ENCODE results near the gene PDPN.

Gene PDPN

GRCh38 chr1:13617773-13618172, 34.1 kb downstream of the PDPN start:
- no peak for DNase-seq (ENCODE audit: low read depth)

GRCh38 chr1:13618483-13618882, 34.9 kb downstream of the PDPN start:
- DNase-seq (ENCODE audit: low read depth) = no peak

- DNase-seq (ENCODE audit: low read depth) = no peak
Observed at GRCh38 chr1:13619909-13620308, 36.3 kb downstream of the PDPN start.

- no peak for DNase-seq (ENCODE audit: low read depth)
Observed at GRCh38 chr1:13620825-13621224, 37.2 kb downstream of the PDPN start.

- DNase-seq (ENCODE audit: low read depth) = no peak
Observed at GRCh38 chr1:13622446-13622845, 38.8 kb downstream of the PDPN start.

- no peak for DNase-seq (ENCODE audit: low read depth)
Observed at GRCh38 chr1:13623021-13623637, 39.5 kb downstream of the PDPN start.

- no peak for DNase-seq (ENCODE audit: low read depth)
Observed at GRCh38 chr1:13624526-13624925, 40.9 kb downstream of the PDPN start.

- no peak for DNase-seq (ENCODE audit: low read depth)
Observed at GRCh38 chr1:13627127-13627526, 43.5 kb downstream of the PDPN start.

GRCh38 chr1:13628218-13628617, 44.6 kb downstream of the PDPN start:
- no peak for DNase-seq (ENCODE audit: low read depth)

GRCh38 chr1:13628711-13629110, 45.1 kb downstream of the PDPN start:
- DNase-seq (ENCODE audit: low read depth) = no peak

- no peak for DNase-seq (ENCODE audit: low read depth)
Observed at GRCh38 chr1:13642306-13643004, 58.8 kb downstream of the PDPN start.

GRCh38 chr1:13643017-13643416, 59.4 kb downstream of the PDPN start:
- DNase-seq (ENCODE audit: low read depth) = no peak

GRCh38 chr1:13646521-13646920, 62.9 kb downstream of the PDPN start:
- DNase-seq (ENCODE audit: low read depth) = no peak

- no peak for DNase-seq (ENCODE audit: low read depth)
Observed at GRCh38 chr1:13651279-13651678, 67.6 kb downstream of the PDPN start.

GRCh38 chr1:13652238-13652637, 68.6 kb downstream of the PDPN start:
- no peak for DNase-seq (ENCODE audit: low read depth)

- peak; percentile 16 for DNase-seq (ENCODE audit: low read depth)
Observed at GRCh38 chr1:13661539-13661938, 77.9 kb downstream of the PDPN start.

- DNase-seq (ENCODE audit: low read depth) = peak; percentile 49
Observed at GRCh38 chr1:13662493-13662892, 78.9 kb downstream of the PDPN start.

GRCh38 chr1:13663969-13664368, 80.3 kb downstream of the PDPN start:
- DNase-seq (ENCODE audit: low read depth) = no peak

- no peak for DNase-seq (ENCODE audit: low read depth)
Observed at GRCh38 chr1:13664451-13664850, 80.8 kb downstream of the PDPN start.

- DNase-seq (ENCODE audit: low read depth) = no peak
Observed at GRCh38 chr1:13666317-13666716, 82.7 kb downstream of the PDPN start.

Measured in EH (cell line).